Testis (tissue), 3 donors: ENCODE data around the gene SYNE1. TPM values are rescaled to one million over a fixed set of nuclear protein-coding genes. Genes with fewer than 3 reads are reported as not detected.

ENCODE experiments used
- DNase-seq: peaks from one replicate; pipeline ENCODE4 v3.0.0-alpha.2; 2019
- H3K27ac ChIP-seq, 2 donors: fragments of 200-600 bp; sonication (generic); one replicate each; pipeline ENCODE4 v1.5.1; 2019
- H3K27me3 ChIP-seq: fragments of 200-600 bp; sonication (generic); one replicate; pipeline ENCODE4 v1.5.1; 2019
- H3K36me3 ChIP-seq: fragments of 200-600 bp; sonication (generic); one replicate; pipeline ENCODE4 v1.5.1; 2017; ENCODE audit warnings: low read depth; ENCODE audit errors: missing control alignments
- H3K4me1 ChIP-seq: fragments of 200-600 bp; sonication (generic); one replicate; pipeline ENCODE4 v1.5.1; 2019
- H3K4me3 ChIP-seq, 2 donors: fragments of 200-600 bp; sonication (generic); one replicate each; pipeline ENCODE4 v1.5.1; 2017 to 2019
- H3K9me3 ChIP-seq: fragments of 200-600 bp; sonication (generic); one replicate; pipeline ENCODE4 v1.5.1; 2017
- POLR2A ChIP-seq: fragments of 450-650 bp; IDR thresholded peaks from one replicate; pipeline ENCODE4 v1.6.1; 2017; ENCODE audit warnings: antibody characterized with exemption, mild to moderate bottlenecking, moderate library complexity
- WGBS, 2 donors: methylation state at CpG; one replicate each; pipeline ENCODE4 v1.1.5; 2018; 5-methylcytosine and 5-hydroxymethylcytosine counted together
- intact Hi-C: fragments of 100-400 bp; cut with DNase I; formaldehyde crosslinking; loops from one replicate; pipeline ENCODE4 v1.15.1; 2023; ENCODE audit warnings: low total_unique reads
- polyA plus RNA-seq: library from polyadenylated mRNA; stranded (reverse); fragments of 350-450 nt; fragmentation: Illumina TruSeq; extraction: RNeasy Lipid Tissue Mini Kit (QIAGEN cat#74804); gene quantifications from one replicate; pipeline ENCODE4 v1.2.3, GENCODE V29; 2014; ENCODE audit warnings: low read depth, low replicate concordance; ENCODE audit not compliant: insufficient read depth
- total RNA-seq, 2 donors: library from RNA; depleted of rRNA; stranded (reverse); fragments of >200 nt; gene quantifications; one replicate each; pipeline ENCODE4 v1.2.3, GENCODE V29; 2016
- TF ChIP-seq, protein P1 (sequence below), 3 experiments: fragments of 450-650 bp in 2 of 3; fragments of 200-600 bp in 1 of 3; sonication (generic) in 1 of 3; IDR thresholded peaks; one replicate each; pipeline ENCODE4 v1.5.1; 2016 to 2019; ENCODE audit warnings: antibody characterized with exemption in 3 of 3, mild to moderate bottlenecking in 2 of 3, moderate library complexity in 1 of 3

The SYNE1 gene
- total and polyA plus RNA-seq, 3 donors from 2014 or later = 57.2 to 255 (median 228) TPM

DNA sequence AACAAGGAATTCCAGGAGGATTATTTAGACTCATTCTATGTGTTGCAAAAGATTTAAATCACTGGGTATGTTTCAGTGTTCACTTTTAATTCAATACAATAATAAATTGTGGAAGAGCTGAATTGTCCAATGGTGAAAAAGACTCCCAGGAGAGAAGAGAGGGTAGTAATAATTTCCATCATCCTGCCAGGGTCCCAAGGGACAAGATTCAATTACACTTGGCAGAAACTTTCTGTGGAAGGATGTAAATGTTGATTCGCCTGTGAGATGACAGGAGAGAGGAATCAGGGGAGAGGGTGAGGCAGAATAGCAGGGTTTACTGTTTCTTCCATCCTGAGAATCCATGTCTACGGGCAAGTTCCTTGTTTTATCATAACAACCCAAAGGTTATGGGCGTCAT, 487.0 kb downstream of the SYNE1 start:
- Histone ChIP-seq H3K4me1 (no peaks in the 10 kb centered on the region), H3K27ac (no peak overlapping the region), H3K27me3 (no peaks in the 10 kb centered on the region), H3K36me3 (no peaks in the 10 kb centered on the region), H3K4me3 (no peak overlapping the region), H3K9me3 (no peaks in the 10 kb centered on the region)
- intact Hi-C loops = no loop called here
- TF ChIP-seq, protein P1, sequence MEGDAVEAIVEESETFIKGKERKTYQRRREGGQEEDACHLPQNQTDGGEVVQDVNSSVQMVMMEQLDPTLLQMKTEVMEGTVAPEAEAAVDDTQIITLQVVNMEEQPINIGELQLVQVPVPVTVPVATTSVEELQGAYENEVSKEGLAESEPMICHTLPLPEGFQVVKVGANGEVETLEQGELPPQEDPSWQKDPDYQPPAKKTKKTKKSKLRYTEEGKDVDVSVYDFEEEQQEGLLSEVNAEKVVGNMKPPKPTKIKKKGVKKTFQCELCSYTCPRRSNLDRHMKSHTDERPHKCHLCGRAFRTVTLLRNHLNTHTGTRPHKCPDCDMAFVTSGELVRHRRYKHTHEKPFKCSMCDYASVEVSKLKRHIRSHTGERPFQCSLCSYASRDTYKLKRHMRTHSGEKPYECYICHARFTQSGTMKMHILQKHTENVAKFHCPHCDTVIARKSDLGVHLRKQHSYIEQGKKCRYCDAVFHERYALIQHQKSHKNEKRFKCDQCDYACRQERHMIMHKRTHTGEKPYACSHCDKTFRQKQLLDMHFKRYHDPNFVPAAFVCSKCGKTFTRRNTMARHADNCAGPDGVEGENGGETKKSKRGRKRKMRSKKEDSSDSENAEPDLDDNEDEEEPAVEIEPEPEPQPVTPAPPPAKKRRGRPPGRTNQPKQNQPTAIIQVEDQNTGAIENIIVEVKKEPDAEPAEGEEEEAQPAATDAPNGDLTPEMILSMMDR (IDR thresholded peaks at IDR 0.05) = no peak
- TF ChIP-seq POLR2A = no peak
- 88 to 90% methylated on average over 3 of the region's 3 CpGs for WGBS, 2 donors
- no peak for DNase-seq

DNA sequence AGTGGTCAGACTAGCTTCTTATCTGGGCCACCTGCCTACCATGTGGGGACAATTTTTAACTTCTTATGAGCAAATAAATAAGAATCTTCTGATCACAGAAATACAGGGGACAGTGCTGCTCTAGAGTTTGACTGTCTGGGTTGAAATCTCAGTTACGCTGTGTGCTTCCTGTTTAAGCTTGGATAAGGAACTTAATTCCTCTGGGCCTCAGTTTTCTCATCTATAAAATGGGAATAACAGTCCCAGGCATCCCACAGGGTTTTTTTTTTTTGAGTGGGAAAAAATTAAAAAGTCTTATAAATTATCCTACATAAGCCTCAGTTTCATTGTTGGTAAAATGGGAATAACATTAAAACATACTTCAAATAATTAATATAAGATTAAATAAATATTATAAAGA, 488.8 kb downstream of the SYNE1 start:
- WGBS, 2 donors = 90 to 100% methylated on average over 1 of the region's 1 CpG
- TF ChIP-seq, protein P1 (IDR thresholded peaks at IDR 0.05) = no peak
- Histone ChIP-seq H3K9me3 (no peaks in the 10 kb centered on the region), H3K4me1 (peaks cover 8% of the 10 kb centered on the region), H3K27ac (no peak overlapping the region), H3K36me3 (no peaks in the 10 kb centered on the region), H3K4me3 (no peak overlapping the region), H3K27me3 (no peaks in the 10 kb centered on the region)
- intact Hi-C loops = no loop called here
- no peak for DNase-seq

DNA sequence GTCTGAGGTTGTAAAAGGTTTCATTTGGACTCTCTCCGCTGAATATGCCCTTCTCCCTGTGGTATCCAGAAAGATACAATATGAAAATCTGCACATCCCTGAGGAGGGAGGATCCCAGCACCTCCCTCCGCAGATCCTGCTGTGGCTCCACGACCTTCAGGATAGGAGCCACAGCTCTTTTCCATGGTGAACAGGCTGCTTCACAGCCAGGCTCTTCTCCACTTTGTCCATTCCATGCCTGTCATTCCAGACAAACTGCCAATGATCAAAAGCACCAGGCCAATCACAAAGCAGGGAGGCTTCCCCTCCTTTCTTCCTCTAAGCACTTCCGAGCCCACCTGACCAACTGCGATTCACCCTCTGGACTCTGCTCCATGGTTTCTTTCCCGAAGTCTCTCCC, 489.9 kb downstream of the SYNE1 start:
- Histone ChIP-seq H3K36me3 (no peaks in the 10 kb centered on the region), H3K4me3 (no peak overlapping the region), H3K27ac (no peak overlapping the region), H3K9me3 (no peaks in the 10 kb centered on the region), H3K4me1 (peaks cover 15% of the 10 kb centered on the region), H3K27me3 (no peaks in the 10 kb centered on the region)
- 91 to 97% methylated on average over 6 of the region's 6 CpGs for WGBS, 2 donors
- intact Hi-C loops = no loop called here
- no peak for DNase-seq
- no peak for TF ChIP-seq POLR2A
- TF ChIP-seq, protein P1 (IDR thresholded peaks at IDR 0.05) = no peak

DNA sequence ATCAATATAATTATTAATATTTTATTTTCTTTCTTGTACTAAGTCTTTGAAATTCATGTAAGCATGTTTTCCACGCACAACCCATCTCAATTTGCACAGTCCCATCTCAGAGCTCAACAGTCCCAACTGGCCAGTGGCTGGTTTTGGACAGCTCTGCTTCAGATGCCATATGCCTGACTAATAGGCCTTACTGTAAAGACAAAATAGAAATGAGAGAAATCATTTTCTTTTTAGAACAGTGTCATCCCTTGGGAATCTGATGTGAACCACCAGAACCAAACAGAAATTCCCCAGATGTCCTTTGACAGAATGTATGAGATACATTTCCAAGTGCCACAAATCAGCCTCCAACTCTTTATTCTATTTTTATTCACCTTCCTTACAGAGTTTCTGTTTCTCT, 490.8 kb downstream of the SYNE1 start:
- WGBS, 2 donors = 90 to 94% methylated on average over 1 of the region's 1 CpG
- Histone ChIP-seq H3K27me3 (no peaks in the 10 kb centered on the region), H3K4me1 (peaks cover 16% of the 10 kb centered on the region), H3K27ac (no peak overlapping the region), H3K36me3 (no peaks in the 10 kb centered on the region), H3K9me3 (no peaks in the 10 kb centered on the region), H3K4me3 (no peak overlapping the region)
- no peak for TF ChIP-seq POLR2A
- TF ChIP-seq, protein P1 (IDR thresholded peaks at IDR 0.05) = no peak
- intact Hi-C loops = no loop called here
- DNase-seq = no peak

DNA sequence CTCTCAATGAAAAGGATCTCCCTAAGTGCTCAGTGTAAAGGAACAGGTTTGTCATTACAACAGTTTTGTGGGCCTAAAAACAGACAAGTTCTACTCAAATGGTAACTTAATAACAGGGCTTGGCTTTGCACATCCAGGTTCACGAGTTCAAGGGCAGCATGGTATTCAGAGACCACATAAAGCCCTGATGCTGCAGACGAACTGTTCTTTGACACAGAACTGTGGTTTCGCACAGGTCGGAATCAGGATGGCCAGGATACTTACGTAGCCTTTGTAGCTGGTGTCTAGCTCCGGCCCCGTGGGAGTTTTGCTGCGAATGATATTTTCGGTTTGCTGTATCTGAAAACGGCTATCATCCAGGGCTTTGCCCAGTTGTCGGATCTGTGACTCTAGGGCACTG, 493.8 kb downstream of the SYNE1 start:
- no peak for TF ChIP-seq POLR2A
- TF ChIP-seq, protein P1 (IDR thresholded peaks at IDR 0.05) = no peak
- H3K27ac ChIP-seq = peak overlapping the region in 1 of 2 donors; percentile 52
- peak; percentile 42 for DNase-seq
- no peaks in the 10 kb centered on the region for H3K27me3 ChIP-seq
- no peak overlapping the region for H3K4me3 ChIP-seq
- H3K4me1 ChIP-seq = peaks cover 16% of the 10 kb centered on the region
- H3K36me3 ChIP-seq = no peaks in the 10 kb centered on the region
- no peaks in the 10 kb centered on the region for H3K9me3 ChIP-seq
- intact Hi-C loops = no loop called here
- 27 to 50% methylated on average over 4 to 11 of the region's 11 CpGs for WGBS, 2 donors
